Measurements from ENCODE around the gene PROKR1.
"Not testable (repeated sequence)": the region's sequence is repeated elsewhere in the genome, so short reads cannot be mapped to it uniquely, and the experiment has no call there.

PROKR1 gene

DNA sequence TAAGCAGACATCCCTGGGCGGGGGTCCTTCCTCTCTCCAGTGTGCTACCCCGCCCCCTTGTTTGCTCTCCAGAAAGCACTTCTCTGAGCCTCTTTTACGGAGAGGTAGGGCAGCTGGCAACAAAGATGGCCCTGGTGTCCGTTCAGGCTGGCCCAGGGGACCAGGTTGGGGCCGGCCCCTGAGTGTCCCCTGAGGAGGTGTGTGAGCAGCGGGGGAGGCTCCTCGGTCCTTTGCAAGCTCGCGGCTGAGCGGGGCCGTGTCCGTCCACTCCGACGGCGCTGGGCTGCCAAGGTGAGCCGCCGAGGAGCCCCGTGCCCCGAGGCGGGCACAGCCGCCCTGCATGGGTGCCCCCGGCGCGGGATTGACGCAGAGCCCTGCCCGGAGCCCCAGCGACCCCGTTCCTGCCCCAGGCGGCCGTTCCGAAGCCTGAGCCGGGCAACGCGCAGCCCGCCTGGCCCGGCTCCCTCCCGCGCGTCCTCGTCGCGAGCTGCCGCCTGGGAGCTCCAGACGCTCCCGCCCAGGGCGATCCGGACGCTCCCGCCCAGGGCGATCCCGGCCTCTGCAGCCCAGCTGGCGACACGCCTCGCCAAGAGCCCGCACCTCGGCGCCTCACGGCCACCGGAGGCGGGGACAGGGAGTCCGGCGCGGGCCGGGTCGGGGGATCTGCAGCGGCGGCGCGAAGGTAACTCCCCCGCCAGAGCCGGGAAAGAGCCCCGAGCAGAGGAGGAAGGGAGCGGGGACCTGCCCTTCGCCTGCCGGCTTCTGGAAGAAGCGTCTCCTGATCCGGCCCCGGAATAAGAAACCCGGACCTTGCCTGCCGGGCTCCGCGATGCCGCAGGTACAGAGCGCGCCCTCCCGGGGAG, at the start of gene PROKR1:
TSS of gene PROKR1 (plus strand) at position 569 of the 863 bp plus-strand sequence. CDS start 2,243 bp downstream, outside the sequence.
- DNase-seq: no peak

GRCh38 chr2:68594041-68594440, 49.3 kb upstream of the PROKR1 start:
- no peak for DNase-seq

- DNase-seq: no peak
Observed at GRCh38 chr2:68594674-68595492, 48.5 kb upstream of the PROKR1 start.

- DNase-seq: not testable (repeated sequence)
Observed at GRCh38 chr2:68595493-68595785, 47.9 kb upstream of the PROKR1 start.

- DNase-seq: not testable (repeated sequence)
Observed at GRCh38 chr2:68600495-68600894, 42.9 kb upstream of the PROKR1 start.

GRCh38 chr2:68603059-68603458, 40.3 kb upstream of the PROKR1 start:
- DNase-seq: no peak

- no peak for DNase-seq
Observed at GRCh38 chr2:68604077-68604476, 39.3 kb upstream of the PROKR1 start.

DNA sequence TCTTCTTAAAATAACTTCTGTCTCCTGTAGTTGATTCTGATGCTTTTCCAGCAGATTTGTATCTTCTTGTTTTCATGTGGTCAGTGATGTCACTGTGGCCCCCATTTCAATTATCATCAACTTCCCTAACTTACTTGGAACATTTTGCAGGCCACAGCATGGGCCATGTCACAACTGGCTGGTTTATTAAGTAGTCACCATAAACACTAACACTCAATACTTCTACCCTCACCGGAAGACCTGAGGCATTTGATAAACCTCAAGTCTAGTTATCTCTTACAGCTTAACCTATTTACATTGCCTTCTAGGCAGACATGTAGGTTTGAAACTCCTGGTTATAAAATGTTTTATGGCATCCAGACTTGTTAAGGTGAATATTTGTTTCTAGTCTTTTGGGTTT, 37.4 kb upstream of the PROKR1 start:
- DNase-seq: no peak

DNA sequence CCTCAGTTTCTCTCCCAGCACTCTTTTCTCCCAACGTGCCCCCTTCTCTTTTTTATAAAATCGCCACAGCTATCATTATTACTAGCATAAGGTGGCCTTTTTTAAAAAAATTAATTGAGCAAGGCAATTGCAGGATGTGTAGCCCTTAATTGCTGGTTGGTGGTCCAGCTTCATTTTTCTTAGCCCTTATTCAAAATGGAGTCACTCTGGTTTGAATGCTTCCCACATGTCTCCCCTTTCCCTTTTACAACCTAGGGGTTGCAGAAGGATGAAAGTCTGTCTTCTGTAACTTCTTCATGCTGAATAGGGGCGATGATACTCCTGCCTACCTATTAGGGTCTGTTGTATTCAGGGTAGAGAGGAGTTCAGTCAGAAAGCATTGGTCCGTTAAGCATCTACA, 36.6 kb upstream of the PROKR1 start:
- no peak for DNase-seq

DNA sequence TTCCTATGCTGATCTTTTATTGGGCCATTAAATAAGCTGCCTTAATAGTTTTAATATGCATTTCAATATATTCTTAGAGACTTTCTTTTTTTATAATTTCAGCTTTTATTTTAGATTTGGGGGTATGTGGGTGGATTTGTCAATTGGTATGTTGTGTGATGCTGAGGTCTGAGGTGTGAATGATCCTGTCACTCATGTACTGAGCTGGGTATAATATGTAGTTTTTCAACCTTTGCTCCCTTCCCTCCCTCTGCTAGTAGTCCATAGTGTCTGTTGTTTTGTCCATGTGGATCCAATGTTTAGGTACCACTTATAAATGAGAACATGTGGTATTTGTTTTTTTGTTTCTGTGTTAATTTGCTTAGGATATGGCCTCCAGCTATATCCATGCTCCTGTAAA, 35.5 kb upstream of the PROKR1 start:
- DNase-seq: no peak

DNA sequence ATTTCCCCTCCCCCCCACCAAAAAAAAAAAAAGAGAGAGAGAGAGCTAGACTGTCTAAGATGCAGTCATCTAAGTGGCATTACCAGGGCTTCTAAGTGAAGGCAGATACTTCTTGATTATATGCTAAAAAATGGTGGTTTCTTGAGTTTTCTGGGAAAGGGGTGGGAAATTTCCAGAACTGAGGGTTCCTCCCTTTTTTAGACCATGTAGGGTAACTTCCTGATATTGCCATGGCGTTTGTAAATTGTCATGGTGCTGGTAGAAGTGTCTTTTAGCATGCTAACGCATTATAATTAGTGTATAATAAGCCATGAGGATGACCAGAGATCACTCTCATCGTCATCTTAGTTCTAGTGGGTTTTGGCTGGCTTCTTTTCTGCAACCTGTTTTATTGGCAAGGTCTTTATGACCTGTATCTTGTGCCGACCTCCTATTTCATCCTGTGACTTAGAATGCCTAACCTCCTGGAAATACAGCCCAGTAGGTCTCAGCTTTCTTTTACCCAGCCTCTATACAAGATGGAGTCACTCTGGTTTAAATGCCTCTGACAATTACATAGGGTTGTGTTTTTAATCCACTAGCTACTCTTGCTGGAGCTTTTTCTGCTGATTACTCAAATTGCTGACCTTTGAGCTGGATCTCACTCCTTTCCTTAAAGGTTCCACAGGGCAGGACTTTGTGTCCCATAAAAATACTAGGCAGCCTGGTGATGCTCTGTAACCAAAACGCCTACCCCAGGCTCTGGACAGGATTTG, 30.4 kb upstream of the PROKR1 start:
- no peak for DNase-seq

GRCh38 chr2:68620772-68621171, 22.6 kb upstream of the PROKR1 start:
- no peak for DNase-seq

DNA sequence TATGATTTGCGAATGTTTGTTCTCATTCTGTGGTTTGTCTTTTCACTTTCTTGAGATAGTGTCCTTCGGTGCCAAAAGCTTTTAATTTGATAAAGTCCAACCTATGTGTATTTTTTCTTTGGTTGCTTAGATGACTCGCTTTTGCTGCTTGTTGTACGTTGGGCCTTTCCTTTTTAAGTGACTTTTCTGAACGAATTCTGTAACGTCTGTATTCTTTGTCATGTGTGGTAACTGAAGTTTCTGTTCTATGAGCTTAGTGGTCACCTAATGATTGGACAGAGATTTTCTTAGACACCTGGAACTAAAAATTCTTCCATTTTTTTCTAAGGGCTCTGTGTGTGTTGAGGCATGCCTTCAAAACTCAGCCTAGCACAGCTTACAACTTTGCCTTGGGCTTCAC, 19.6 kb upstream of the PROKR1 start:
- DNase-seq: no peak

- no peak for DNase-seq
Observed at GRCh38 chr2:68627615-68628014, 15.8 kb upstream of the PROKR1 start.

- no peak for DNase-seq
Observed at GRCh38 chr2:68632021-68632420, 11.4 kb upstream of the PROKR1 start.

DNA sequence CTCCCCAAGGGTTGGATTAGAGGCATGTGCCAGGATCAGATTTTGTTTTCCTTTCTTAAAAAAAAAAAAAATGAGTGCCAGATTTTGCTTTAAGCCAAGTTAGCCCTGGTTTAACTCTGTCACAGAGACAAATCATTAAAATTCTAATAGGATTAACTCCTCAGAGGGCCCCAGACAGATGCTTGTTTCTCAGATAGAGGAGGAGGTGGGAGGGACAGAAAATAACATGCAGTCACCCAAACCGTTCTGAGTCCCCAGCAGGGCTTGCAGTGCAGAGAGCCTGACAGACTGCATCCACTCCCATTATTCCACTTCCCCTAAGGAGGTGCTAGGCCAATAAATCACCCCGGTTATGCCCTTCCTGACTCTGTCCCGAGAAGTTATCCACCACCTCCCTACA, 6.3 kb upstream of the PROKR1 start:
- no peak for DNase-seq

DNA sequence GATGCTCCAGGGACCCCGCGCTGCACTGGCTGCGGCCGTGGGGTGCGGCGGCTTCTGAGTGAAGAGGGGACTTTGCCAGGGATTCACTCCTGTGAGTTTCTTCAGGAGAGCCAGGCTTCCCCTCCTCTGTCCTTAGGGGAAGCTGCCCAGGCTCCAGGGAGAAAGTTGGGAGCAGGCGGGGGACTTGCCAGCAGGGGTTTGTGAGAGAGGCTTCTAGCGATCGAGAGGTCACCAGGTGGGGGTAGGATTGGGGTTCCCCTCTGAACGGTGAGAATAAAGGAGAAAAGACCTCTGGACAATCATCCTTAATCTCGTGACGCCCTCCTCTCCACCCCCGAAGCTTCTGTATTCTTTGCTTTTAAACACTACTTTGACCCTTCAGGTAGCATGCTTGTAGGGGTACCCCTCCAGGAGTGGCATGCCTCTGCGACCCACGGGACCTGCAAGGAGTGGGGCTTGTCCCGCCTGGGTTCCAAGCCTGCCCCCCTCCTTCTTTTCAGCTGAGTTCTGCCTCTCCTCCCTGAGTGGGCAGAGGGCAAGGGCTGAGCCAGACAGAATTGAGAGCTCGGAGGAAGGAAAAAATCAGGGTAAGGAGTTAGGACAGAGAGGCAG, 601 bp downstream of the PROKR1 start:
- DNase-seq: no peak

DNA sequence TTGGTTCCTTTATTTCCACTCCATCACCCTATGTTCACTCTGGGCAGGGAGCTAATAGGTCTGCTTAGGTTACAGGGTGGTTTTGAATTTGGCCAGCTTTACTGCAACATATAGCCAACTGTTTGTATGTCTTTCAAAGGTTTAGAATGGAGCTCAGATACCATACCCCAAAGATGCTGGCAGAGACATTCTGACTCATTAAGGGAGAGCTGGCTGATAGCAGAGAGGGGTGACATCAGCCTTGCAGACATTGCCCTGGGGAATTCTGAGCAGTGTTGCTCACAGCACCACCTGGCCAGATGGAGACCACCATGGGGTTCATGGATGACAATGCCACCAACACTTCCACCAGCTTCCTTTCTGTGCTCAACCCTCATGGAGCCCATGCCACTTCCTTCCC, 2.1 kb downstream of the PROKR1 start:
- no peak for DNase-seq

- DNase-seq: no peak
Observed at GRCh38 chr2:68646303-68646702, 2.9 kb downstream of the PROKR1 start.

DNA sequence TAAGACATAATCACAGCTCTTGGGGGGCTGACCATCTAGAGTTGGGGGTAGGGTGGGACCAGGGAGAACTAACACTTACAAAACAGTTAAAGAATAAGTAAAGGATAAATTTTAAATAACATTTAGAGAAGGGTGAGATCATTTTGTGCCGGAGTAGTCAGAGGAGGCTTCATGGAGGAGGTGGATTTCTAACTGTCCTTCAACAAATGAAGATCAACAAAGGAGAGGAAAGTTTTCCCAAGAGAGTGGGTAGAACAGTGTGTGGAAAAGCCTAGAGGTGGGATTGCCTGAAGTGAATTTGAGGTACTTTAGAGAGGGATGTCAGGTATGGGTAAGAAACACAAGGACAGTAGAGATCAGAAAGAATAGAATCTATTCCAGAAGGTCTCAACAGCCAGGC, 7.3 kb downstream of the PROKR1 start:
- DNase-seq: no peak

DNA sequence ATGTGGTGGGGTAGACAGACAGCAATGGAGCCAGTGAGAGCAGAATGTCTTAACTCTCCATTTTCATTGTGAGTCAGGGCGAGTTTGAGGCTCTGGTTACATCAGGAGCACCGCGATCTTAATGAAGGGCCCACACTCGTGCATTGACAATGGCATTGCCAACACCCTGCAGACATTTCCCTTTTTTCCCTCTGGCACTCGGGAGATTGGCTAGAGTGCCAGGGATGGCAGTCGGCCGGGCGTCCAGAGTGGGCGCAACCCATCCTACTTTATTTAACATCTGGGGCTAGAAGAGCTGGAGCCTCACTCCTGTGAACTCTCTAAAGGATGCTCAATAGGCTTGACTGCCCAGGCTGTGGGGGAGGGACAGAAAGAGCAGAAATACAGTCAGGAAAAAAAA, 9.7 kb downstream of the PROKR1 start:
- DNase-seq: no peak

- DNase-seq: no peak
Observed at GRCh38 chr2:68653538-68653982, 10.2 kb downstream of the PROKR1 start.

DNA sequence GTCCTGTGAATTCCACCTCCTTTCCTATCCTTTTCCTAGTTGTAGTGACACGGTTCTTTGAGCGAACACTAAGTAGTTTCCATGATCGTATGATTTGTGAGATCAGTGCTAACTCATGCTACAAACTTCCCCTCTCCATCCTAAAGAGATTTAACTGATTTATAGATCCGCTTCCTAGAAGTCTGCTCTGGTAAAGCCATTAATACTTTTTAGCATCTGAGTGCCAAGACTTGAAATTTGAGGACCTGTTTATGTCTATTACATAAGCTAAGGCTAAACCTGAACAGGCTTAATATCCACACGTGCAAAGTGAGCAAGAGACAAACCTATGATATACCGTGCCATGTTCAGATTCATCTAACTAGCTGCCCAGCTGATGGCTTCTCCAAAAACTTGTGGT, 14.9 kb downstream of the PROKR1 start:
- DNase-seq: no peak
